GM21360 (cell line): ENCODE results near the gene DIAPH2.
A peak's percentile ranks its signal among the peaks of the same experiment; 100 is the strongest.

ENCODE experiments used
- ATAC-seq: cut with Tn5 transposase; IDR thresholded peaks from one replicate; pipeline ENCODE4 v1.9.1; 2021; ENCODE audit warnings: mild to moderate bottlenecking, moderate library complexity; ENCODE audit not compliant: unreplicated experiment

The DIAPH2 gene

GRCh38 chrX:97284531-97284930 is 599.9 kb downstream of the DIAPH2 start:
- ATAC-seq, result no peak

DNA sequence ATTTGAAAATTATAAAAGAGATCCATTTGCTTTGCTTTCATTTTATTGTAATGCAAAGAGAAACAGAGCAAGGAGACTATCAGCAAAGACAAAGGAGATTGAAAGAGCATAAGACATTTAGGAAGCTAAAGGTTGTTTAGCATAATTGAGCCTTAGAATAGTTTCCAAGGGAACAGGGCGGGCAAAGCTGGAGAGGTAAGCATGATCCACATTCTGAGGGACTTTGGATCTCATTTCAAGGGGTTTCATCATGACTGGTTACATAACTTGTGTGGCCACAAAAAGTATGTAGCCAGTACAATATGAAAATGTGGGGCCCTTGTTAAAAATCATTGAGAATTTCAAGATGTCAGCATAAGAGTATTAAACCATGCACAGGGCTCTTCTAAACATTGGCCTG is 605.6 kb downstream of the DIAPH2 start:
- no peak for ATAC-seq

GRCh38 chrX:97294041-97294440 is 609.4 kb downstream of the DIAPH2 start:
- no peak for ATAC-seq

- no peak for ATAC-seq
These were observed 611.3 kb downstream of the DIAPH2 start for GRCh38 chrX:97295954-97296353.

- ATAC-seq, result no peak
These were observed 622.3 kb downstream of the DIAPH2 start for GRCh38 chrX:97306771-97307470.

DNA sequence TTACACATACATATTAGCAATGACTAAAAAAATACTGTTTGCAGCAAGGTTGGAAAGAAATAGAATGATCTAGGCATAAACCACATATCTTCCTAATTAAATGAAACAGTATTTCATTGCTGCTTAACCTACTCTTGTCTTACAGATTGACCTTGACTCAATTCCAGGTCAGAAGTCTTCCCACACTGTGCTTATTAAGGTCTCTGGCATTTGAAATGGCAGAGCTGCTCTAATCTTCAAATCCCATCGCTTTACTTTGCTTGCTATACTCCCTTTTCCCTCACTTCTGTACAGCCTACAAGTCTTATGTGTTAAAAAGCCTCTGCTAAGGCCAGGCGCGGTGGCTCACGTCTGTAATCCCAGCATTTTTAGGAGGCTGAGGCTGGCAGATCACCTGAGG is 623.5 kb downstream of the DIAPH2 start:
- ATAC-seq, result no peak

- no peak for ATAC-seq
These were observed 625.0 kb downstream of the DIAPH2 start for GRCh38 chrX:97309487-97310116.

- no peak for ATAC-seq
These were observed 625.7 kb downstream of the DIAPH2 start for GRCh38 chrX:97310373-97310772.

DNA sequence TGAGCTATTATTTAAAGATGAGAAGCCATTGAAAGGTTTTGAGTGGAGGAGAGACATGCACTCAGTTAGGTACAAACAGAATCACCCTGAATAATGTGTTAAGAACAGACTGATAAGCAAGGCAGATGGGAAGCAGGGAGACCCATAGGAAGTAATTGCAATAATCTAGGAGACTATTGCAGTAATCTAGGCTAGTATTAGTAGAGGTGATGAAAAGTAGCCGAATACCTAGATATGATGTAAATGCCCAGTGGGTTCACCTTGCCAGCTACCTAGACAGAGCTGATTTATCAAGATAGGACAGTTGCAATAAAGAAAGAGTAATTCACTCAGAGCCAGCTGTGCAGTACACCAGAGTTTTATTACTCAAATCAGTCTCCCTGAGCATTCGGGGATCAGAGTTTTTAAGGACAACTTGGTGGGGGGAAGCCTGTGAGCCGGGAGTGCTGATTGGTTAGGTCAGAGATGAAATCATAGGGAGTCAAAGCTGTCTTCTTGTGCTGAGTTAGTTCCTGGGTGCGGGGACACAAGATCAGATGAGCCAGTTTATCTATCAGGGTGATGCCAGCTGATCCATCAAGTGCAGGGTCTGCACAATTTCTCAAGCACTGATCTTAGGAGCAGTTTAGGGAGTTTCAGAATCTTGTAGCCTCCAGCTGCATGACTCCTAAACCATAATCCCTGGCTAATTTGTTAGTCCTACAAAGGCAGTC is 626.6 kb downstream of the DIAPH2 start:
- ATAC-seq, result no peak

DNA sequence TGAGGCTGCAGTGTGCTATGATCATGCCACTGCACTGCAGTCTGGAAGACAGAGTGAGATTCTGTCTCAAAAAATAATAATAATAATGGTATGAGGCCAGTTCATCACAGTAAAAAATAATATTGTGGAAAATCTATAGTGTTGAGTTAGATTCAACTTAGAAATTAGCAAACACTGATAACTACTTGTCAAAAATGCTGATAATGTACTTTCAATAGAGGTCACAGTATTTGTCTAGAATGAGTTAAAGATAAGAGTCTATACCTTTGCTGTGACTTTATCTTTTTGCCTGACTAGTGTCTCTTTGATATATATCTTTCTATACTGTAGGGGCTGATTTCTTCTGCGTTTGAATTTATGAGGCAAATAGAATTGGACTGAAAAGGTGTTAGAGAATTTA is 629.7 kb downstream of the DIAPH2 start:
- ATAC-seq, result no peak

DNA sequence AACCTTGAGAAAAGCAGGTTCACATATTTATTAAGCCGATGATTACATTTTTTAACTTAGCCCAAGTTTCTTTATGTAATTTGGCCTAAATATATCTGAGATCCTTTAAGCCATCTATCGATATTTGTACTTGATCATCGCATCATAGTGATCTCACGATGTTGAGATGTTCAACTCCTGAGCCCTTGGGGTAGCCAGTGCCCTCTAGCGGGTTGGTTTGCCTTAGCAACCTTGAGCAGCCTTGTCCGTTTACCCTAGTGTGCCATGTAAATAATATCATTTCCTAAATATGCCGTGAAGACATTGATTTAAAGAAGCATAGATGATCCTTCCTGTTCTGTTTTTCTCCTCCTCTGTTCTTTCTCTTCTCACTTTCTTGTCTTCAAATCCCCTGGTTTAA is 631.3 kb downstream of the DIAPH2 start:
- ATAC-seq, result no peak

DNA sequence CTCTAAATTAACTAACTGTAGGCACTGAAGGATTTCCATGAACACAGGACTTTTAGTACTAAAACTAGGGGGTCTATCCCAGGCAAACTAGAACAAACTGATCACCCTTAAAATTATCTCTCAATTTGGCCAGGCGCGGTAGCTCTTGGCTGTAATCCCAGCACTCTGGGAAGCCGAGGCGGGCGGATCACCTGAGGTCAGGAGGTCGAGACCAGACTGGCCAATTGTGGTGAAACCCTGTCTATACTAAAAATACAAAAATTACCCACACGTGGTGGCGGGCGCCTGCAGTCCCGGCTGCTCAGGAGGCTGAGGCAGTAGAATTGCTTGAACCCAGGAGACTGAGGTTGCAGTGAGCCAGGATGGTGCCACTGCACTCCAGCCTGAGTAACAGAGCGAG is 635.7 kb downstream of the DIAPH2 start:
- no peak for ATAC-seq

- ATAC-seq, result no peak
These were observed 637.8 kb downstream of the DIAPH2 start for GRCh38 chrX:97322401-97322800.

DNA sequence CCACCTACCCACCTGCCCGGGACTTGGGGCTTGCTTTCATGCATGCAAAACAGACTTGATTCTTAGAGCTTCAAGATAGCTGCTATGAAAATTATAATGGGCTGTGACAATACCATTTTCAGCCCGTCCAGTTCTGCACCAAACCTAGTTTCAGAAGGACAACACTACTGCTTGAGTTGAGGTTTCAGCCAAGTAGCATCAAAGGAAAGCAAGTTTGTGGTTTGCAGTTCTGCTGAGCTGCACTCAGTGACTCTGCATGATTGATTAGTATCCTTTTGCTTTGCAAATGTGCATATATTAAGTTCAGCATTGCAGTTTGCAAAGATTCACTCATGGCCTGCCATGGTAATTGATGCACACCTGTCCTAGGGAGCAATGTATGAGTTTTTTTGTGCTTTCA is 641.8 kb downstream of the DIAPH2 start:
- peak; percentile 92 for ATAC-seq

DNA sequence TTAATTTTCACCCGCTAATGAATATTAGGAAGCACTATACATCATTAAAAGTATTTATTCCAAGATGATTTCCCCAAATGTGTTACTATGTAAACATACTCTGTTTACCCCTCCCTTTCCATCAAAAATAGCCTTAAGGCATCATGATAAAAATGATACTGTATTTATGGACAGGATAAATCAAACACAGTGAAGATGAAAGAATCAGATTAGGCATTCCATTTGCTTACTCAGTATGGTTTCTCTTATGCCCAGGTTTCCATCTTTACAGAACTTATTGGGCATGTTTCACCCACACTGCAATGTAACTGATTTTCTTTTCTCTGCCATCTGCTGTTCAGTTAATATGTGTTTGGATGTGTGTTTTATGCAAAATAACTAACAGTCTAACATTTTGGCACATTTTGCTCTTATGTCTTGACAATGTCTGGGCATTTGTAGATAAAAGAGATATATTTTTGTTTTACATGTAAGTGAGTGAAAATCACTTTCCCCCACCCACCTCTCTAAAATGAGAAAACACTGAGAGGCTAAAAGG is 644.3 kb downstream of the DIAPH2 start:
- no peak for ATAC-seq

- ATAC-seq, result peak; percentile 53
These were observed 645.5 kb downstream of the DIAPH2 start for GRCh38 chrX:97330151-97330550.

DNA sequence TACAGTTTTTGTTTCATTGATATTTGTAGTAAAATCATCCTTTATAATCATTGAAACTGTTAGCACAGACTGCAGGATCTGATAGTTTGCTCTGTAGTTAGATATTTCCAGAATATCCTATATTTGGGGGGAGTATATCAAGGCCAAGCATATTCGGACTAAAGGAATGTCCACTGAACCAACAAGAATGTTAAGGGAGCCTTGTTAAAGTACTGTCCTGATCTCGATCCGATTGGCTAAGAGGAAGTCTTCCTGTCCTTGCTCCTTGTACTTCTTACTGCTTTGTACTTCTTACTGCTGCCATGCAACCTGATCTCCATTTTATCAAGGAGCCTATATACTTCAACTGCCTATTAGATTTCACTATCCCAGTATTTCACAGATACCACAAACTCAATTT is 648.3 kb downstream of the DIAPH2 start:
- no peak for ATAC-seq

- ATAC-seq, result no peak
These were observed 650.2 kb downstream of the DIAPH2 start for GRCh38 chrX:97334850-97335249.

DNA sequence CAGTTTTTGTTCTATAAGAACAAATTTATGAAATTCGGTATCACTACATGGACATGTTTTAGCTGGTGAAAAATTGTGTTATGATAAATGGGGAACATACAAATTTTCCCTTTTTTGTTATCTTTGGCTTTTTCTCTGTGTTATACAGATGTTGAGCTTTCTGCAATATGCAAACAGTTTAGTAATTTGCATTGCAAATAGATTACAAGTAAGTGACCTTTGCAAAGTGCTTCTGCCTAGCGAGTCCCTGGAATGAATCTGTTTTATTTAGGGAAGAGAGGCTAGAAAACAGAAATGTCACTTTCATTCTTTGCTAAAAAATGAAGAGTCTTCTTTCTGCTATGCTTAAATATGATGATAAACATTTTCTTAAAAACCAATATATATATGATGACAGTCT is 660.1 kb downstream of the DIAPH2 start:
- no peak for ATAC-seq

DNA sequence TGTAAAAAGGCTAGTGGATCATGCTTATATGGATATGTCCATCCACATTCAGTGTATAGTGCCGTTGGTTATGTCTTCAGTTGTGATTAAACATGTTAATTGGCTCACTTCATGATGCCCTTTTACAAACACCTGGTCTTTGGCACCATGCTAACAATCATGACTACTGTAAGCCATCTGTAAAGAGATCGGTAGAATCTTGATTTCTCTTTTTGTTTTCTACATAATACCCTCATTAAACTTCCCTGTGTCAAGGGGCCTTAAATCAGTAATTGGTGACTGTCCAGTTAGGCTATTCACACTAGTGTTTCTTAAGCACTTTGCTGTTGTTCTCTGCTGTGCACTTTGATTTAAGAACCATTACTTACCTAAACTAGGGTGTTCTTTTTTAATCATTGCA is 674.3 kb downstream of the DIAPH2 start:
- no peak for ATAC-seq

DNA sequence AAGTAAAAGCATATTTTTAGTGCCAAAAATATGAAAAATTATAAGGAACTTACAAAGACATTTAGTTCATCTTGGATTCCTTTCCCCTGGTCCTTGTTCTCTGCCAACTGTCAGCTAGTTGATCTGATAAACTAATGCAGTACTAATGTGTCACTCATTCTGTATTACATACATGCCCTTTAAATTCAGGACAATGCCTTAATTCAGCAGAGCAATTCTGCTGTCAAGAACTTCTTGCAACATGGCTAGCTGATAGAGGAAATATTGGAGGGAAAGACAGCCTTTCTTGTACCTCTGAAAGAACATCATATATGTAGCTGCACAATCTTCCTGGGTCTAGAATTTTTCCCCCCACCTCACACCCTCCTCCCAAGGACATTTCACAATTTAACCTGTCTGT is 679.2 kb downstream of the DIAPH2 start:
- no peak for ATAC-seq

DNA sequence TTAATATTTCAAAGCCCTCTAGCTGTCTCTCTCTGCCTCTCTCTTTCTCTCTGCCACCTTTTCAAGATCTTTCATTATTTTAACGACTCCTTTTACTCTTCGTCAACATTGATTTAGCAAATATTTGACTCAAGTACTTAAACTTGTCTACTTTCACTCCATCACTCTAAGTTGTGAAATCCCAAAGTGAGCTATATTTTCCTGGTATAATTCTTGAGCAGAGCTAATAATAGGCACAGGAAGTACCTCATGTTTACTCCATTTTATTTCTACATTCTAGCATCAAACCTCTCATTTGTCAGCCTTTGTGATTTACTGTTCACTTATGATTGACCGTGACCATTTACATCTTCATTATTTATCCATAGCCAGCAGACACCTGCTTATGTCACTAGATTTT is 681.6 kb downstream of the DIAPH2 start:
- no peak for ATAC-seq
